Astrocyte (in vitro differentiated cells and primary cell): Measurements from ENCODE around the gene AVEN. TPM values are rescaled to one million over a fixed set of nuclear protein-coding genes. Genes with fewer than 3 reads are reported as not detected.

Source experiments
- DNase-seq: peaks from one replicate; pipeline ENCODE4 v3.0.0-alpha.2; 2010; ENCODE audit warnings: low read depth
- FAIRE-seq: peaks from 2 replicates; lab custom pipeline; 2011; peaks lifted over from hg19 to GRCh38; lab: Jason Lieb, UNC
- H2AFZ ChIP-seq: 2 replicates; pipeline ENCODE4 v1.6.0; 2012; ENCODE audit warnings: low read depth, low read length, inconsistent platforms
- H3K27ac ChIP-seq: 2 replicates; pipeline ENCODE4 v1.5.1; 2011; ENCODE audit warnings: low read depth, low read length, inconsistent platforms
- H3K27me3 ChIP-seq: 2 replicates; pipeline ENCODE4 v1.6.0; 2011; ENCODE audit warnings: low read length, inconsistent platforms; ENCODE audit not compliant: insufficient read depth
- H3K36me3 ChIP-seq: 2 replicates; pipeline ENCODE4 v1.5.1; 2011; ENCODE audit warnings: low read length, inconsistent platforms; ENCODE audit not compliant: insufficient read depth
- H3K4me1 ChIP-seq: 2 replicates; pipeline ENCODE4 v1.5.1; 2011; ENCODE audit warnings: low read length, inconsistent platforms; ENCODE audit not compliant: insufficient read depth
- H3K4me2 ChIP-seq: 2 replicates; pipeline ENCODE4 v1.6.0; 2012; ENCODE audit warnings: low read length, inconsistent platforms
- H3K4me3 ChIP-seq: 2 replicates; pipeline ENCODE4 v1.5.1; 2011; ENCODE audit warnings: low read depth, mild to moderate bottlenecking, low read length, inconsistent platforms; ENCODE audit not compliant: insufficient read depth
- H3K79me2 ChIP-seq: 2 replicates; pipeline ENCODE4 v1.6.0; 2012; ENCODE audit warnings: mild to moderate bottlenecking, low read length, inconsistent platforms; ENCODE audit not compliant: insufficient read depth
- H3K9ac ChIP-seq: 2 replicates; pipeline ENCODE4 v1.6.0; 2012; ENCODE audit warnings: mild to moderate bottlenecking, low read length, inconsistent platforms
- H3K9me3 ChIP-seq: 2 replicates; pipeline ENCODE4 v1.5.1; 2012; ENCODE audit warnings: low read depth, mild to moderate bottlenecking, low read length, inconsistent platforms; ENCODE audit not compliant: insufficient read depth
- H4K20me1 ChIP-seq: 2 replicates; pipeline ENCODE4 v1.6.0; 2012; ENCODE audit warnings: low read length, inconsistent platforms; ENCODE audit not compliant: insufficient read depth
- H3K27ac Mint-ChIP-seq: one replicate; pipeline ENCODE4 v1.8.0; 2021; ENCODE audit warnings: mild to moderate bottlenecking, mixed read lengths; ENCODE audit not compliant: unreplicated experiment
- H3K27me3 Mint-ChIP-seq: one replicate; pipeline ENCODE4 v1.8.0; 2021; ENCODE audit warnings: low read depth, mixed read lengths; ENCODE audit not compliant: unreplicated experiment
- H3K36me3 Mint-ChIP-seq: one replicate; pipeline ENCODE4 v1.8.0; 2021; ENCODE audit warnings: low read depth, mixed read lengths; ENCODE audit not compliant: unreplicated experiment
- H3K4me1 Mint-ChIP-seq: one replicate; pipeline ENCODE4 v1.8.0; 2021; ENCODE audit warnings: low read depth, mixed read lengths; ENCODE audit not compliant: unreplicated experiment
- H3K4me3 Mint-ChIP-seq: one replicate; pipeline ENCODE4 v1.8.0; 2021; ENCODE audit warnings: mild to moderate bottlenecking, moderate library complexity, mixed read lengths; ENCODE audit not compliant: unreplicated experiment
- H3K9me3 Mint-ChIP-seq: one replicate; pipeline ENCODE4 v1.8.0; 2021; ENCODE audit warnings: mild to moderate bottlenecking, mixed read lengths; ENCODE audit not compliant: unreplicated experiment
- CTCF ChIP-seq: IDR thresholded peaks from 2 replicates; pipeline ENCODE4 v1.5.1; 2011; ENCODE audit warnings: low read depth, mild to moderate bottlenecking, inconsistent platforms, low read length, moderate library complexity; ENCODE audit not compliant: insufficient read depth
- EZH2 ChIP-seq: IDR thresholded peaks from 2 replicates; pipeline ENCODE4 v1.6.1; 2012; ENCODE audit warnings: mild to moderate bottlenecking, low read length, inconsistent platforms; ENCODE audit not compliant: insufficient read depth
- total RNA-seq: library from RNA; stranded (reverse); gene quantifications from 2 replicates; pipeline ENCODE4 v1.2.1, GENCODE V29; 2021

The AVEN gene
- total RNA-seq, 1 donor from 2014 or later = 34.1 TPM

- Mint-ChIP-seq H3K9me3 (peaks cover 2% of the 10 kb centered on the region), H3K4me1 (peaks cover 21% of the 10 kb centered on the region), H3K4me3 (no peak overlapping the region), H3K27ac (peak overlapping the region; percentile 21), H3K36me3 (peaks cover 7% of the 10 kb centered on the region), H3K27me3 (no peaks in the 10 kb centered on the region)
- H2AFZ ChIP-seq = no peak overlapping the region
- no peaks in the 10 kb centered on the region for H3K36me3 ChIP-seq
- H4K20me1 ChIP-seq = peaks cover 12% of the 10 kb centered on the region
- H3K4me1 ChIP-seq = no peaks in the 10 kb centered on the region
- no peak overlapping the region for H3K4me3 ChIP-seq
- FAIRE-seq (no peak), DNase-seq (peak; percentile 64)
- H3K9ac ChIP-seq = no peak overlapping the region
- no peak overlapping the region for H3K27ac ChIP-seq
- H3K79me2 ChIP-seq = peaks cover 23% of the 10 kb centered on the region
- no peaks in the 10 kb centered on the region for H3K27me3 ChIP-seq
- no peak overlapping the region for H3K4me2 ChIP-seq
- TF ChIP-seq CTCF = no peak
- no peak for TF ChIP-seq EZH2
- H3K9me3 ChIP-seq = no peaks in the 10 kb centered on the region
Measured at GRCh38 chr15:34014556-34014955, 24.4 kb downstream of the AVEN start.

DNA sequence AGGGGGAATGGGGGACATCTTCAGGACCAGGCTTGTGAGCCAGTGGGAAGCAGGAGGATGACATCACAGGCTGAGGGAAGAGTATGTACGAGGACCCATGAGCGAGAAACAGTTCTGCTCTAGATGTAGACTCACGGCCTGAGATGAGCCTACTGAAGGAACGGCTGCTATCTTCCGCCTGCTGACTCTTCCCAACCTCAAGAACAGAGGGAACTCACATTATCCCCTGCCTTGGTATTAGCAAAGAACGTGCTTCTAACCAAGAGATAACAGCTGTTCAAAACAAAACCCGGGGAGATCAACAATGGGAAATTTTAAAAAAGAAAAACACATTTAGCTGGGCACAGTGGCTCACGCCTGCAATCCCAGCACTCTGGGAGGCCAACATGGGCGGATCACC lies 25.3 kb downstream of the AVEN start:
- no peaks in the 10 kb centered on the region for H3K36me3 ChIP-seq
- Mint-ChIP-seq H3K4me3 (no peak overlapping the region), H3K27me3 (no peaks in the 10 kb centered on the region), H3K4me1 (peaks cover 21% of the 10 kb centered on the region), H3K9me3 (peaks cover 2% of the 10 kb centered on the region), H3K27ac (no peak overlapping the region), H3K36me3 (peaks cover 5% of the 10 kb centered on the region)
- no peak for TF ChIP-seq EZH2
- TF ChIP-seq CTCF = no peak
- no peak for FAIRE-seq
- no peak overlapping the region for H3K4me2 ChIP-seq
- H3K27ac ChIP-seq = no peak overlapping the region
- H3K9me3 ChIP-seq = no peaks in the 10 kb centered on the region
- peaks cover 12% of the 10 kb centered on the region for H4K20me1 ChIP-seq
- peaks cover 26% of the 10 kb centered on the region for H3K79me2 ChIP-seq
- H2AFZ ChIP-seq = no peak overlapping the region
- DNase-seq = no peak
- H3K4me3 ChIP-seq = no peak overlapping the region
- no peaks in the 10 kb centered on the region for H3K4me1 ChIP-seq
- H3K9ac ChIP-seq = no peak overlapping the region
- no peaks in the 10 kb centered on the region for H3K27me3 ChIP-seq

DNA sequence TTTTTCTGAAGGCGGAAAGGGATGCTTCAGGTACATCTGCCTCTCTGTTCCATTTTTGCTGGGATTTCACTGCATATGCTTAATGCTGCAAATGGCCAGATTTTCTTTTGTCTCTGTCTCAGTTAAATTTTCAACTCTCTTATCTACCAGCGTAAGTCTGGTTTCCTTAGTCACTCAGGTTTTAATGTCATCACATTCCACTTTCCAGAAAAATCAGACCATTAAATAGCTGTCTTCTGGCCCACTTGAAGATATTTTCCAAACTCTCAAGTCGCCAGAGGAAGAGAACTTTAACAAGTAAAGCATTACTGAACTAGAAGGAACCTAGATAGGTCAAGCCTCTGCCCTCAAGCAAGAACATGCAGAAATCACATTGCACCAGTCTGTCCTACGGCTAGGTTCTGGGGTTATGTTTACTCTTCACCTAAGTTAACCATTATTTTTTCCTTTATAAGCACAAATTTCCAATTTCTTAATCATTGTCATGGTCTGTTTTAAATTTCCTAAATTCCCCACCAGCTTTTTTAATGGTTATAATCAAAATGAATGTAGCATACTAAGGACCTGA lies 26.5 kb downstream of the AVEN start:
- Histone ChIP-seq H3K9me3 (no peaks in the 10 kb centered on the region), H3K79me2 (peaks cover 31% of the 10 kb centered on the region), H2AFZ (no peak overlapping the region), H3K36me3 (no peaks in the 10 kb centered on the region), H3K4me1 (no peaks in the 10 kb centered on the region), H3K4me2 (no peak overlapping the region), H4K20me1 (peaks cover 13% of the 10 kb centered on the region), H3K27me3 (no peaks in the 10 kb centered on the region), H3K4me3 (no peak overlapping the region), H3K27ac (no peak overlapping the region), H3K9ac (no peak overlapping the region)
- H3K27ac Mint-ChIP-seq = no peak overlapping the region
- peak; percentile 62 for DNase-seq
- no peaks in the 10 kb centered on the region for H3K27me3 Mint-ChIP-seq
- H3K4me1 Mint-ChIP-seq = peaks cover 16% of the 10 kb centered on the region
- TF ChIP-seq EZH2 (no peak), CTCF (no peak)
- peaks cover 2% of the 10 kb centered on the region for H3K36me3 Mint-ChIP-seq
- no peak overlapping the region for H3K4me3 Mint-ChIP-seq
- no peak for FAIRE-seq
- H3K9me3 Mint-ChIP-seq = no peaks in the 10 kb centered on the region
